ENCODE data around the gene CBX4. TPM values are rescaled to one million over a fixed set of nuclear protein-coding genes. Genes with fewer than 3 reads are reported as not detected.
A peak's percentile ranks its signal among the peaks of the same experiment; 100 is the strongest.

Gene CBX4
- total and polyA plus RNA-seq, 2 experiments from 2014 or later = 1.4 to 4.6 TPM

DNA sequence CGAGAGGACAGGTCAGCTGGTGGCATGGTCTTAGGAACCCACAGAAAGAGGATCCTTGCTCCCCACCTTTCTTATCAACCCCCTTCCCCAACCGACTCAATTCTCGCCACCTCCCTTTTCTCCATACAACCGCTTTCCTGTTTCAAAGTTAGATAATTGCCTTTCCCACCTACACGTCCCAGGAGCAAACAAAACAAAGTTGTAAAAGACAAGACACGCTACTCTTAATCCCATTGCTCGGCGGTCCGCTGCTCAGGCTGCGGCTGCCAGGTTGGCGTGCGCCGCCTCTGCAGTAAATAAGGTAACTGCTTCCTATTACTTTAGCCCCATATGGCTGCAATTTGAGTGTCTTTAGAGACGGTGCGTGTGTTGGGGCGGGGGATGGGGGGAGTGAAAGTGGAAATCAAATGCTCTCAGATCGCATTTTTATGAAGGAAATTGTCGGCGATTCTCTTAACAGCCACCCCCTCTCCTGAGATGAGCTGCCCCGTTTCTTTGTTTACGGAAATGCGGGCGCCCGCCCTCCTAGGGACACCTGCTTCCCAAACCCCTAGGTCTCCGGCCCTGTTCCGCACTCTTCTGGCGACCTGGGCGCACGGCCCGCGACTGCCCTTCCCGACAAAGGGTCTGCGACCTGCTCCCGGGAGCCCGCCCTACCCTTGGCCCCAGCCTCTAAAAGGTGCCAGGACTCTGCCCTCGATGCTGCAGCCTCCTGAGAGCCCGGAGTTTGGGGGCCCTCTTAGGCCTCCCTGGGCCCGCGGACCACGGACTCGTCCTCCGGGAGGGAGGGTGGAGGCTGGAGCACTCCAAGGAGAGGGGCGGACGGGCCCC is 38.7 kb downstream of the CBX4 start:
- peak; percentile 19 for ATAC-seq
- DNase-seq (ENCODE audit: low spot score) = peak; percentile 92
- peaks cover 15% of the 10 kb centered on the region; the same call in 2 of the 3 replicates for H3K9me3 Mint-ChIP-seq
- H2AFZ ChIP-seq = peak overlapping the region; percentile 81; the same call in 1 of the 2 replicates
- no peaks in the 10 kb centered on the region; the same call in 1 of the 3 replicates for H3K36me3 Mint-ChIP-seq (ENCODE audit: low read depth)
- no peak overlapping the region for H3K27ac ChIP-seq (ENCODE audit: low read depth)
- no peaks in the 10 kb centered on the region for H3K9me2 ChIP-seq (ENCODE audit: insufficient read depth)
- H3K4me3 ChIP-seq = peak overlapping the region; percentile 55
- no peak overlapping the region for H3K27ac Mint-ChIP-seq
- peaks cover 9% of the 10 kb centered on the region for H4K20me1 ChIP-seq (replicated peaks; ENCODE audit: insufficient read depth)
- H3K4me2 ChIP-seq = peak overlapping the region; percentile 83
- H3K4me1 ChIP-seq (ENCODE audit: insufficient read depth) = peaks cover 47% of the 10 kb centered on the region
- no peaks in the 10 kb centered on the region for H3K36me3 ChIP-seq (ENCODE audit: insufficient read depth)
- H3K79me2 ChIP-seq (replicated peaks; ENCODE audit: insufficient read depth) = no peaks in the 10 kb centered on the region
- H3K4me1 Mint-ChIP-seq = peaks cover 47% of the 10 kb centered on the region
- peak overlapping the region; percentile 51 for H3K4me3 Mint-ChIP-seq
- peaks cover 42% of the 10 kb centered on the region for H3F3A ChIP-seq (replicated peaks; ENCODE audit: low read depth)
- peaks cover 95% of the 10 kb centered on the region for H3K27me3 Mint-ChIP-seq (ENCODE audit: insufficient read depth, low read depth, poor library complexity)
- TF ChIP-seq, protein P1, sequence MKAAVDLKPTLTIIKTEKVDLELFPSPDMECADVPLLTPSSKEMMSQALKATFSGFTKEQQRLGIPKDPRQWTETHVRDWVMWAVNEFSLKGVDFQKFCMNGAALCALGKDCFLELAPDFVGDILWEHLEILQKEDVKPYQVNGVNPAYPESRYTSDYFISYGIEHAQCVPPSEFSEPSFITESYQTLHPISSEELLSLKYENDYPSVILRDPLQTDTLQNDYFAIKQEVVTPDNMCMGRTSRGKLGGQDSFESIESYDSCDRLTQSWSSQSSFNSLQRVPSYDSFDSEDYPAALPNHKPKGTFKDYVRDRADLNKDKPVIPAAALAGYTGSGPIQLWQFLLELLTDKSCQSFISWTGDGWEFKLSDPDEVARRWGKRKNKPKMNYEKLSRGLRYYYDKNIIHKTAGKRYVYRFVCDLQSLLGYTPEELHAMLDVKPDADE (IDR thresholded peaks at IDR 0.05) = no peak
- TF ChIP-seq POLR2AphosphoS5 (IDR thresholded peaks at IDR 0.05; ENCODE audit: low read depth) = no peak
- TF ChIP-seq, protein P2, sequence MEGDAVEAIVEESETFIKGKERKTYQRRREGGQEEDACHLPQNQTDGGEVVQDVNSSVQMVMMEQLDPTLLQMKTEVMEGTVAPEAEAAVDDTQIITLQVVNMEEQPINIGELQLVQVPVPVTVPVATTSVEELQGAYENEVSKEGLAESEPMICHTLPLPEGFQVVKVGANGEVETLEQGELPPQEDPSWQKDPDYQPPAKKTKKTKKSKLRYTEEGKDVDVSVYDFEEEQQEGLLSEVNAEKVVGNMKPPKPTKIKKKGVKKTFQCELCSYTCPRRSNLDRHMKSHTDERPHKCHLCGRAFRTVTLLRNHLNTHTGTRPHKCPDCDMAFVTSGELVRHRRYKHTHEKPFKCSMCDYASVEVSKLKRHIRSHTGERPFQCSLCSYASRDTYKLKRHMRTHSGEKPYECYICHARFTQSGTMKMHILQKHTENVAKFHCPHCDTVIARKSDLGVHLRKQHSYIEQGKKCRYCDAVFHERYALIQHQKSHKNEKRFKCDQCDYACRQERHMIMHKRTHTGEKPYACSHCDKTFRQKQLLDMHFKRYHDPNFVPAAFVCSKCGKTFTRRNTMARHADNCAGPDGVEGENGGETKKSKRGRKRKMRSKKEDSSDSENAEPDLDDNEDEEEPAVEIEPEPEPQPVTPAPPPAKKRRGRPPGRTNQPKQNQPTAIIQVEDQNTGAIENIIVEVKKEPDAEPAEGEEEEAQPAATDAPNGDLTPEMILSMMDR (conservative IDR thresholded peaks at IDR 0.05; ENCODE audit: low read depth in 2 of 2) = no peak
- peak; percentile 58 for TF ChIP-seq EZH2 (IDR thresholded peaks at IDR 0.05; ENCODE audit: low read depth, unreplicated experiment)
- no peak for TF ChIP-seq JUNB (IDR thresholded peaks at IDR 0.05; ENCODE audit: unreplicated experiment)
- no peak for TF ChIP-seq CREB1 (CRISPR knock-in tag; IDR thresholded peaks at IDR 0.05; ENCODE audit: low read depth)
- peaks cover 92% of the 10 kb centered on the region for H3K27me3 ChIP-seq (ENCODE audit: insufficient read depth)

DNA sequence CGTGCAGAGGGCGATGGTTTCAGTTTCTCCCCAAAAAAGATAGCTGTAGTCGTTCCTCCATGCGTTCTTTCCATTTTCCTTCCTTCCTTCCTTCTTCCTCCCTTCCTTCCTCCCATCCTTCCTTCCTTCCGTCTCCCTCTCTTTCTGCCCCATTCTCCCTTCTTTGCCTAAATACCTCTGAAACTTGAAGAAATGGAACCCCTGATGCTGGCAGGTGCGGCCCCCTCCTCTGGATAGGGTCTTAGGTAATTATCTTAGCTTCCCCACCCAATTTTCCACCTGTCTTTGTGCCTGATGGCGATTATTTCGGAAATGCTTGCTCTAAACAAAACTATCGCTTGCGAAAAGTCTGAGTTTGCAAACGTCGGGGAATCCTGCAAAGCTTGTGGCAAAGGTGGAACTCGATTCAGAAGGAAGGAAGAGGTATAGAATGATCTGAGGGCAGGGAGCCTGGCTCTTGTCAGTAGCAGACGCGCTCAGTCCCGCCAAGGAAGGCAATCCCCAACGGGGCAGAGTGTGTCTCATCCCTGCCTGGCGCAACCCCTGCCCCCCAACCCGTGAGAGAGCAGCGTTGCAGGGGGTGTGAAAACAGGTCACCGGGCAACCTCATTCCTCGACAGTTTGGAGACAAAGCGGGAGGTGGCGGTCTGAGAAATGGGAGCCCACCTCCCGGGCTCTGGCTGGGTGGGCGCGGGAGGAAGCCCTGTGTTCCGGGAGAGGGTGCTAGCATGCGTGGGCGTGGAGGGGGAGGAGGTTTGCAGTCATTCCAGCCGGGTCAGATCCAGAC is 39.5 kb downstream of the CBX4 start:
- Mint-ChIP-seq H3K9me3 (peaks cover 15% of the 10 kb centered on the region; the same call in 2 of the 3 replicates), H3K27me3 (ENCODE audit: insufficient read depth, low read depth, poor library complexity) (peaks cover 95% of the 10 kb centered on the region), H3K36me3 (ENCODE audit: low read depth) (no peaks in the 10 kb centered on the region; the same call in 1 of the 3 replicates), H3K4me3 (peak overlapping the region; percentile 51; the same call in 2 of the 3 replicates), H3K4me1 (peaks cover 39% of the 10 kb centered on the region), H3K27ac (no peak overlapping the region)
- ATAC-seq (no peak), DNase-seq (ENCODE audit: low spot score) (no peak)
- peak overlapping the region; percentile 83 for H3K4me2 ChIP-seq
- peak overlapping the region; percentile 55 for H3K4me3 ChIP-seq
- H3F3A ChIP-seq (replicated peaks; ENCODE audit: low read depth) = peaks cover 36% of the 10 kb centered on the region
- peaks cover 9% of the 10 kb centered on the region for H4K20me1 ChIP-seq (replicated peaks; ENCODE audit: insufficient read depth)
- peaks cover 40% of the 10 kb centered on the region for H3K4me1 ChIP-seq (ENCODE audit: insufficient read depth)
- no peaks in the 10 kb centered on the region for H3K36me3 ChIP-seq (ENCODE audit: insufficient read depth)
- peak; percentile 98 for TF ChIP-seq EZH2 (IDR thresholded peaks at IDR 0.05; ENCODE audit: low read depth, unreplicated experiment)
- TF ChIP-seq EZH2phosphoT487 (IDR thresholded peaks at IDR 0.05; ENCODE audit: unreplicated experiment) = no peak
- no peak for TF ChIP-seq STAT1 (IDR thresholded peaks at IDR 0.05; ENCODE audit: unreplicated experiment)
- TF ChIP-seq, protein P1 (IDR thresholded peaks at IDR 0.05) = no peak
- no peak for TF ChIP-seq ZNF114 (CRISPR knock-in tag; IDR thresholded peaks at IDR 0.05)
- H2AFZ ChIP-seq = no peak overlapping the region
- peaks cover 92% of the 10 kb centered on the region for H3K27me3 ChIP-seq (ENCODE audit: insufficient read depth)
- no peak overlapping the region for H3K27ac ChIP-seq (ENCODE audit: low read depth)
- H3K9me2 ChIP-seq (ENCODE audit: insufficient read depth) = no peaks in the 10 kb centered on the region
- H3K79me2 ChIP-seq (replicated peaks; ENCODE audit: insufficient read depth) = no peaks in the 10 kb centered on the region

All from GM23338 (cell line).